GM19193 (cell line): ENCODE data around the gene C15orf40.

Source experiments
- POLR2A ChIP-seq: IDR thresholded peaks from 4 replicates; pipeline ENCODE4 v1.6.1; 2011; ENCODE audit not compliant: insufficient read depth, insufficient read length; ENCODE audit errors: extremely low read depth

Gene C15orf40

GRCh38 chr15:83011271-83012075 lies at the start of gene C15orf40:
C15orf40 (minus strand) TSS chr15:83011639; CDS start chr15:83011607, 32 bp downstream.
- TF ChIP-seq POLR2A, result peak; percentile 89

GRCh38 chr15:83057696-83058376 lies 46.4 kb upstream of the C15orf40 start:
- no peak for TF ChIP-seq POLR2A

- no peak for TF ChIP-seq POLR2A
These were observed 45.6 kb upstream of the C15orf40 start for GRCh38 chr15:83057002-83057401.

GRCh38 chr15:83053151-83053550 lies 41.7 kb upstream of the C15orf40 start:
- TF ChIP-seq POLR2A, result no peak

- TF ChIP-seq POLR2A, result no peak
These were observed 35.2 kb upstream of the C15orf40 start for GRCh38 chr15:83046558-83047127.

- no peak for TF ChIP-seq POLR2A
These were observed 32.7 kb upstream of the C15orf40 start for GRCh38 chr15:83044156-83044555.

GRCh38 chr15:83039206-83039605 lies 27.8 kb upstream of the C15orf40 start:
- TF ChIP-seq POLR2A, result no peak

- TF ChIP-seq POLR2A, result no peak
These were observed 24.8 kb upstream of the C15orf40 start for GRCh38 chr15:83036253-83036652.

- TF ChIP-seq POLR2A, result no peak
These were observed 18.6 kb upstream of the C15orf40 start for GRCh38 chr15:83030021-83030420.

GRCh38 chr15:83018436-83018835 lies 7.0 kb upstream of the C15orf40 start:
- no peak for TF ChIP-seq POLR2A

GRCh38 chr15:83016906-83017305 lies 5.5 kb upstream of the C15orf40 start:
- TF ChIP-seq POLR2A, result no peak

- TF ChIP-seq POLR2A, result no peak
These were observed 3.9 kb upstream of the C15orf40 start for GRCh38 chr15:83015361-83015760.

- no peak for TF ChIP-seq POLR2A
These were observed 2.8 kb upstream of the C15orf40 start for GRCh38 chr15:83014205-83014653.

- no peak for TF ChIP-seq POLR2A
These were observed 1.2 kb upstream of the C15orf40 start for GRCh38 chr15:83012636-83013035.

GRCh38 chr15:83012076-83012426 lies 612 bp upstream of the C15orf40 start:
- no peak for TF ChIP-seq POLR2A
